ENCODE results near the gene KCNK5.

Gene KCNK5

DNA sequence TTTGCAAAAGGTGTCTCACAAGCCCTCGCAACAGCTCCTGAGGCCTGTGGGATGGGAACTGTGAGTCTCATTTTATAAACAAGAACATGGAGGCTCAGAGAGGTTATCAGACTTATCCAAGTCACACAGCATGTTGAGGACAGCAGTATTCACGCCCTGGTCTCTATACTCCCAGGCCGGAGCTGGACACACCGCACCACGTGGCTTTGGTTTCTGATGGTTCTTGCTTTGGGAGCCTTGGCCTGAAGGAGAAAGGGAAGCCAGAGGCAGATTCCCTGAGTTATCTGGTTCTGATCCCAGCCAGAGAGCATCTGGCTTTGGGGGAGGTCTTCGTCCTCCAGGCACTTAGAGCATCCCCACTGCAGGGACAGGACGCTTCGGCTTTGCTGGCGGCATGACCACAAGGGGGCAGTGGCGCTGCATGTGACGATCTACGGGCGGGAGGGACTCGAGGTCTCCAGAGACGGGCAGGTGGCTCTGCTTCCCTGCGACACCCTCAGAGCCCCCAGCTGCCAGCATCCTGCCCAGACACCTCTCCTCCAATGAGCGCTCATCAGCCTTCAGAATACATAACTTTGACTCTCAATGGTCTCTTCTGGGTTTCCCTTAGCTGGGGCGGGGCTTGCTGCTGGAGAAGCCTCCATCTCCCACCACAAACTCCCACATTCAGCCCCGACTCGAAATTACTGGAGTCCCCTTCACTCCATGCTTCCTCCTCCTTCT, 62.9 kb downstream of the KCNK5 start (continued):
- TF ChIP-seq ZNF776 (tag by site-specific recombination; IDR thresholded peaks at IDR 0.05; ENCODE audit: borderline replicate concordance) (no peak), ZNF202 (tag by site-specific recombination; IDR thresholded peaks at IDR 0.05; ENCODE audit: borderline replicate concordance) (no peak), ZNF433 (tag by site-specific recombination; IDR thresholded peaks at IDR 0.05; ENCODE audit: low read depth) (no peak), ZNF223 (tag by site-specific recombination; IDR thresholded peaks at IDR 0.05) (no peak), GLIS1 (tag by site-specific recombination; IDR thresholded peaks at IDR 0.05) (peak; percentile 66), ZNF654 (tag by site-specific recombination; IDR thresholded peaks at IDR 0.05; ENCODE audit: low read depth) (peak; percentile 87), ZSCAN30 (tag by site-specific recombination; IDR thresholded peaks at IDR 0.05) (0 out of 2 replicates have a peak, but pooled peaks have one; percentile 53), ZNF768 (tag by site-specific recombination; IDR thresholded peaks at IDR 0.05) (peak; percentile 9; the same call in 1 of the 2 replicates), ZNF146 (tag by site-specific recombination; IDR thresholded peaks at IDR 0.05) (no peak), ZNF561 (tag by site-specific recombination; IDR thresholded peaks at IDR 0.05; ENCODE audit: borderline replicate concordance) (0 out of 2 replicates have a peak, but pooled peaks have one; percentile 24), TCF7L2 (IDR thresholded peaks at IDR 0.05; ENCODE audit: borderline replicate concordance, low read depth, low read length) (no peak), GLIS2 (tag by site-specific recombination; IDR thresholded peaks at IDR 0.05) (no peak), ZNF501 (tag by site-specific recombination; IDR thresholded peaks at IDR 0.05) (no peak), ZNF558 (tag by site-specific recombination; IDR thresholded peaks at IDR 0.05) (no peak), ZNF555 (tag by site-specific recombination; conservative IDR thresholded peaks at IDR 0.05) (no peak), ZNF23 (tag by site-specific recombination; IDR thresholded peaks at IDR 0.05; ENCODE audit: borderline replicate concordance) (no peak), SP7 (tag by site-specific recombination; IDR thresholded peaks at IDR 0.05) (peak; percentile 56; the same call in 1 of the 2 replicates), ZNF529 (tag by site-specific recombination; IDR thresholded peaks at IDR 0.05; ENCODE audit: insufficient replicate concordance) (no peak), ZNF521 (tag by site-specific recombination; IDR thresholded peaks at IDR 0.05) (no peak), ZFHX2 (tag by site-specific recombination; conservative IDR thresholded peaks at IDR 0.05) (peak; percentile 43), GFI1B (tag by site-specific recombination; IDR thresholded peaks at IDR 0.05) (no peak), ZNF785 (tag by site-specific recombination; IDR thresholded peaks at IDR 0.05) (no peak), SETDB1 (IDR thresholded peaks at IDR 0.05; ENCODE audit: insufficient read length, low read length) (no peak)
- TF ChIP-seq, protein P1, sequence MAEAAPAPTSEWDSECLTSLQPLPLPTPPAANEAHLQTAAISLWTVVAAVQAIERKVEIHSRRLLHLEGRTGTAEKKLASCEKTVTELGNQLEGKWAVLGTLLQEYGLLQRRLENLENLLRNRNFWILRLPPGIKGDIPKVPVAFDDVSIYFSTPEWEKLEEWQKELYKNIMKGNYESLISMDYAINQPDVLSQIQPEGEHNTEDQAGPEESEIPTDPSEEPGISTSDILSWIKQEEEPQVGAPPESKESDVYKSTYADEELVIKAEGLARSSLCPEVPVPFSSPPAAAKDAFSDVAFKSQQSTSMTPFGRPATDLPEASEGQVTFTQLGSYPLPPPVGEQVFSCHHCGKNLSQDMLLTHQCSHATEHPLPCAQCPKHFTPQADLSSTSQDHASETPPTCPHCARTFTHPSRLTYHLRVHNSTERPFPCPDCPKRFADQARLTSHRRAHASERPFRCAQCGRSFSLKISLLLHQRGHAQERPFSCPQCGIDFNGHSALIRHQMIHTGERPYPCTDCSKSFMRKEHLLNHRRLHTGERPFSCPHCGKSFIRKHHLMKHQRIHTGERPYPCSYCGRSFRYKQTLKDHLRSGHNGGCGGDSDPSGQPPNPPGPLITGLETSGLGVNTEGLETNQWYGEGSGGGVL (tag by site-specific recombination; IDR thresholded peaks at IDR 0.05): no peak
- TF ChIP-seq, protein P2, sequence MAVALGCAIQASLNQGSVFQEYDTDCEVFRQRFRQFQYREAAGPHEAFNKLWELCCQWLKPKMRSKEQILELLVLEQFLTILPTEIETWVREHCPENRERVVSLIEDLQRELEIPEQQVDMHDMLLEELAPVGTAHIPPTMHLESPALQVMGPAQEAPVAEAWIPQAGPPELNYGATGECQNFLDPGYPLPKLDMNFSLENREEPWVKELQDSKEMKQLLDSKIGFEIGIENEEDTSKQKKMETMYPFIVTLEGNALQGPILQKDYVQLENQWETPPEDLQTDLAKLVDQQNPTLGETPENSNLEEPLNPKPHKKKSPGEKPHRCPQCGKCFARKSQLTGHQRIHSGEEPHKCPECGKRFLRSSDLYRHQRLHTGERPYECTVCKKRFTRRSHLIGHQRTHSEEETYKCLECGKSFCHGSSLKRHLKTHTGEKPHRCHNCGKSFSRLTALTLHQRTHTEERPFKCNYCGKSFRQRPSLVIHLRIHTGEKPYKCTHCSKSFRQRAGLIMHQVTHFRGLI (tag by site-specific recombination; IDR thresholded peaks at IDR 0.05): no peak
- TF ChIP-seq, protein P3, sequence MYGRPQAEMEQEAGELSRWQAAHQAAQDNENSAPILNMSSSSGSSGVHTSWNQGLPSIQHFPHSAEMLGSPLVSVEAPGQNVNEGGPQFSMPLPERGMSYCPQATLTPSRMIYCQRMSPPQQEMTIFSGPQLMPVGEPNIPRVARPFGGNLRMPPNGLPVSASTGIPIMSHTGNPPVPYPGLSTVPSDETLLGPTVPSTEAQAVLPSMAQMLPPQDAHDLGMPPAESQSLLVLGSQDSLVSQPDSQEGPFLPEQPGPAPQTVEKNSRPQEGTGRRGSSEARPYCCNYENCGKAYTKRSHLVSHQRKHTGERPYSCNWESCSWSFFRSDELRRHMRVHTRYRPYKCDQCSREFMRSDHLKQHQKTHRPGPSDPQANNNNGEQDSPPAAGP (tag by site-specific recombination; IDR thresholded peaks at IDR 0.05): peak; percentile 78
- TF ChIP-seq, protein P4, sequence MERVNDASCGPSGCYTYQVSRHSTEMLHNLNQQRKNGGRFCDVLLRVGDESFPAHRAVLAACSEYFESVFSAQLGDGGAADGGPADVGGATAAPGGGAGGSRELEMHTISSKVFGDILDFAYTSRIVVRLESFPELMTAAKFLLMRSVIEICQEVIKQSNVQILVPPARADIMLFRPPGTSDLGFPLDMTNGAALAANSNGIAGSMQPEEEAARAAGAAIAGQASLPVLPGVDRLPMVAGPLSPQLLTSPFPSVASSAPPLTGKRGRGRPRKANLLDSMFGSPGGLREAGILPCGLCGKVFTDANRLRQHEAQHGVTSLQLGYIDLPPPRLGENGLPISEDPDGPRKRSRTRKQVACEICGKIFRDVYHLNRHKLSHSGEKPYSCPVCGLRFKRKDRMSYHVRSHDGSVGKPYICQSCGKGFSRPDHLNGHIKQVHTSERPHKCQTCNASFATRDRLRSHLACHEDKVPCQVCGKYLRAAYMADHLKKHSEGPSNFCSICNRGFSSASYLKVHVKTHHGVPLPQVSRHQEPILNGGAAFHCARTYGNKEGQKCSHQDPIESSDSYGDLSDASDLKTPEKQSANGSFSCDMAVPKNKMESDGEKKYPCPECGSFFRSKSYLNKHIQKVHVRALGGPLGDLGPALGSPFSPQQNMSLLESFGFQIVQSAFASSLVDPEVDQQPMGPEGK (tag by site-specific recombination; IDR thresholded peaks at IDR 0.05): 0 out of 2 replicates have a peak, but pooled peaks have one; percentile 17
- TF ChIP-seq, protein P5, sequence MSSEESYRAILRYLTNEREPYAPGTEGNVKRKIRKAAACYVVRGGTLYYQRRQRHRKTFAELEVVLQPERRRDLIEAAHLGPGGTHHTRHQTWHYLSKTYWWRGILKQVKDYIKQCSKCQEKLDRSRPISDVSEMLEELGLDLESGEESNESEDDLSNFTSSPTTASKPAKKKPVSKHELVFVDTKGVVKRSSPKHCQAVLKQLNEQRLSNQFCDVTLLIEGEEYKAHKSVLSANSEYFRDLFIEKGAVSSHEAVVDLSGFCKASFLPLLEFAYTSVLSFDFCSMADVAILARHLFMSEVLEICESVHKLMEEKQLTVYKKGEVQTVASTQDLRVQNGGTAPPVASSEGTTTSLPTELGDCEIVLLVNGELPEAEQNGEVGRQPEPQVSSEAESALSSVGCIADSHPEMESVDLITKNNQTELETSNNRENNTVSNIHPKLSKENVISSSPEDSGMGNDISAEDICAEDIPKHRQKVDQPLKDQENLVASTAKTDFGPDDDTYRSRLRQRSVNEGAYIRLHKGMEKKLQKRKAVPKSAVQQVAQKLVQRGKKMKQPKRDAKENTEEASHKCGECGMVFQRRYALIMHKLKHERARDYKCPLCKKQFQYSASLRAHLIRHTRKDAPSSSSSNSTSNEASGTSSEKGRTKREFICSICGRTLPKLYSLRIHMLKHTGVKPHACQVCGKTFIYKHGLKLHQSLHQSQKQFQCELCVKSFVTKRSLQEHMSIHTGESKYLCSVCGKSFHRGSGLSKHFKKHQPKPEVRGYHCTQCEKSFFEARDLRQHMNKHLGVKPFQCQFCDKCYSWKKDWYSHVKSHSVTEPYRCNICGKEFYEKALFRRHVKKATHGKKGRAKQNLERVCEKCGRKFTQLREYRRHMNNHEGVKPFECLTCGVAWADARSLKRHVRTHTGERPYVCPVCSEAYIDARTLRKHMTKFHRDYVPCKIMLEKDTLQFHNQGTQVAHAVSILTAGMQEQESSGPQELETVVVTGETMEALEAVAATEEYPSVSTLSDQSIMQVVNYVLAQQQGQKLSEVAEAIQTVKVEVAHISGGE (tag by site-specific recombination; conservative IDR thresholded peaks at IDR 0.05; ENCODE audit: low read depth): no peak

All from HEK293 (cell line).